ENCODE data around the gene WFDC11.

The WFDC11 gene

DNA sequence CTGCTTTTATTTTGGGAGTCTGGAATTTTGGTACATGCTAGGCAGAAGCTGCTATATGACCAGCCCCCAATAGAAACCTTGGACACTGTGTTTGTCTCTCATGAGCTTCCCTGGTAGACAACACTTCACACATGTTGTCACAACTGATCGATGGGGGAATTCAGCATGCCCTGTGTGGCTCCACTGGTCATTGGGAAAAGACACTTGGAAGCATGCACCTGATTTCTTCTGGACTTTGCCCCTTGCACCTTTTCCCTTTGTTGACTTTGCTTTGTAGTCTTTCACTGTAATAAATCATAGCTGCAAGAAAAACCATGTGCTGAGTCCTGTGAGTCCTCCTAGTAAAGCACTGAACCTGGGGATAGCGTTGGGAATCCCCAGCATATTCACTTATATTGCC lies 48.4 kb downstream of the WFDC11 start:
- no peak for DNase-seq

DNA sequence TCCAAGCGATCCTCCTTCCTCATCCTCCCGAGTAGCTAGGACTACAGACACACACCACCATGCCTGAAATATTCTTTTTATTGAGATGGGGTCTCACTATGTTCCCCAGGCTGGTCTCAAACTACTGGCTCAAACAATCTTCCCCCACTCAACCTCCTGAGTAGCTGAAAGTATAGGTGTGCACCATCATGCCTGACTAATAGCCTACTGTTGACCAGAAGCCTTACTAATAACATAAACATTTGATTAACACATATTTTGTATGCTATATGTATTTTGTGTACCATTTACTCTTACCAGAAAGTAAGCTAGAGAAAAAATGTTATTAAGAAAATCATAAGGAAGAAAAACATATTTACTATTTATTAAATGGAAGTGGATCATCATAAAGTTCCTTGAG lies 52.4 kb downstream of the WFDC11 start:
- no peak for DNase-seq

DNA sequence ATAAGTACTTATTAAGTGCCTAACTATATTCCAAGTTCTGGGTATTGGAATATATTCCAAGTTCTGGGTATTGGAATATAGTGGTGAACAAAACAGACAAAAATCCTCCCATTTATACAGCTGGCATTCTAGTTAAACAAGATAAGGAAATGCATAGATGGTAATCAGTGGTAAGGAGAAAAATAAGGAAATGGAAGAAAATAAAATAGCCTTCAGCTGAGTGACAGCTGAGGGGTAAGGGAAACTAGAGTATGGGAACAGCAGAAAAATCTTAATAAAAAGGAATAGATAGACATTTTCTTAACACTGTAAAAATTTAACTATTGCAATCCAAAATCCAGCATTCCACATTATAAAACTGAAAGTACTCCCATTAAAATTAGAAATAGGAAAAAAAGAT lies 57.7 kb downstream of the WFDC11 start:
- no peak for DNase-seq

DNA sequence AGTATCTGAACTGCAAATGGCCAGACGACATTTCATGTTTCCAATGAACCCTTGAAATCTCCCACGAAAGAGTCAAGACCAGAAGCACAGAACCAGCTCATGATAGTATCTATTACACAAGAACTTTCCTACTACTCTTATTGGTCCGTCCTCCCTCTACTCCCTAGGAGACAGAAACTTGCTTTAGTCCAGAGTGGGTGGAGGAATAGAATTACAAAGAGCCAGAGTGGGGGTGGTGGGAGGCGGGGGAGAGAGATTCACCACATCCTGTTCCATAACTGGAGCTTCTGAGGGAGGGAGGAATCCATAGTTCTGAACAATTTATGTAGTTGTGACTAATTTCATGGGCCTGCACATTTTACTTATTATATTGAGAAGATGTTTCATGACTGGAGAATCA lies 59.0 kb downstream of the WFDC11 start:
- peak; percentile 64 for DNase-seq

DNA sequence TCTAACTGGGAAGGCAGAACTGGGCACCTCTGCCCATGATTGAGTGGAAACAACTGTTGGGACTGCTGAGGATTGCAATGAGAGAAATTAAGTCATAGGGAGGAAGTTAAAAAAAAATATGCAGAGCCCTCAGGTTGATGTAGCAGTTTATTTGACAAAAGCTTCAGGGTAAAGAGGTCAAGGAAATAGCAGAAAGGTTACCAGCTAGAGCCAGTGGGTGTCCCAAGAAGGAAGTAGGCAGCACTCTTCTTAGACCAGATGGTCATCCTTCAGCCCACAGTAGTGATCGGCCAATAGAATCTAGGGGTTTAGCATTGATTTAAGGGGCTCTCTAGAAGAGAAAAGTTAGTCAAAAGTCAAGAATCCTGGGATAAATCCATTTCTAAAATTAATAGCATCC lies 62.2 kb downstream of the WFDC11 start:
- DNase-seq: no peak

Measured in stimulated activated CD8-positive, alpha-beta memory T cell treated with anti-CD3 and anti-CD28 coated beads, Interleukin-4, amount 100 ng/mL, for 48 hours (primary cell).